Mesothelial cell of epicardium (in vitro differentiated cells): Measurements from ENCODE around the gene SLC22A23. TPM values are rescaled to one million over a fixed set of nuclear protein-coding genes. Genes with fewer than 3 reads are reported as not detected.

Experiments used
- DNase-seq, 2 experiments: peaks; one replicate each; pipeline ENCODE4 v3.0.0; 2021; ENCODE audit warnings: low spot score in 2 of 2; ENCODE audit not compliant: unreplicated experiment in 2 of 2
- H3K27ac Mint-ChIP-seq: 2 replicates; pipeline ENCODE4 v1.8.0; 2021; ENCODE audit warnings: mixed read lengths
- H3K27me3 Mint-ChIP-seq: 2 replicates; pipeline ENCODE4 v1.8.0; 2021; ENCODE audit warnings: low read depth, mixed read lengths
- H3K36me3 Mint-ChIP-seq: 2 replicates; pipeline ENCODE4 v1.8.0; 2021; ENCODE audit warnings: mixed read lengths
- H3K4me1 Mint-ChIP-seq: 2 replicates; pipeline ENCODE4 v1.8.0; 2021; ENCODE audit warnings: mixed read lengths
- H3K4me3 Mint-ChIP-seq: 2 replicates; pipeline ENCODE4 v1.8.0; 2021; ENCODE audit warnings: mild to moderate bottlenecking, moderate library complexity, mixed read lengths
- H3K9me3 Mint-ChIP-seq: 2 replicates; pipeline ENCODE4 v1.8.0; 2021; ENCODE audit warnings: mixed read lengths
- total RNA-seq: library from RNA; stranded (reverse); gene quantifications from 3 replicates; pipeline ENCODE4 v1.2.1, GENCODE V29; 2021
- TF ChIP-seq, protein P1 (sequence below): fragments of 200-600 bp; sonication (generic); IDR thresholded peaks from one replicate; pipeline ENCODE4 v1.5.0; 2021; ENCODE audit warnings: antibody characterized with exemption; ENCODE audit not compliant: unreplicated experiment

Gene SLC22A23
- total RNA-seq, 1 donor from 2014 or later, result 25.0 TPM

DNA sequence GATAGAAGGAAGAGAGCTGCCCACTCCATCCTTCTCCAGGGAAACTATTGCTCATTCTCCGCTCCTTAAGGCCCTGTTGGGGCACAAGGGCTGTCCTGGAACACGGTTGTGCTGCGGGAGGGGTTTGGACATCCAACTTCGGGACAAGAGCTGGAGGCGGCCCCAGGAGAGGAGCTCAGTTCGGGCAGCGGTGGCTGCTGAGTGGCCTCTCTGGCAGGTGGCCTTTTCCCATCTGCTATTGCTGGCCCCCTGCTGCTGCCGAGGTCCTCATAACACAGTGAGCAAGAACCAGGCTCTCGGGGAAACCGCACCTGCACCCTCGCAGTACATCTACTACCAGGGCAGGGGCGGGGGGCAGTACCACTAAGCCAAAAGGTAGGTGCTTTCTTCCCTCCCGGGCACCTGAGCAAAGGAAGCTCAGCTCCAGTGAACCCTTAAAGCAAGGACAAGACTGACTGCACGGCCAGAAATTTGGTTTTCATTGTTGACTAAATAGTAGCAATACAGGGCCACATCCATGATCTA is 134.4 kb downstream of the SLC22A23 start:
- Mint-ChIP-seq H3K9me3 (no peaks in the 10 kb centered on the region), H3K27ac (no peak overlapping the region), H3K4me1 (peaks cover 22% of the 10 kb centered on the region), H3K4me3 (no peak overlapping the region), H3K36me3 (peaks cover 3% of the 10 kb centered on the region), H3K27me3 (no peaks in the 10 kb centered on the region)
- TF ChIP-seq, protein P1, sequence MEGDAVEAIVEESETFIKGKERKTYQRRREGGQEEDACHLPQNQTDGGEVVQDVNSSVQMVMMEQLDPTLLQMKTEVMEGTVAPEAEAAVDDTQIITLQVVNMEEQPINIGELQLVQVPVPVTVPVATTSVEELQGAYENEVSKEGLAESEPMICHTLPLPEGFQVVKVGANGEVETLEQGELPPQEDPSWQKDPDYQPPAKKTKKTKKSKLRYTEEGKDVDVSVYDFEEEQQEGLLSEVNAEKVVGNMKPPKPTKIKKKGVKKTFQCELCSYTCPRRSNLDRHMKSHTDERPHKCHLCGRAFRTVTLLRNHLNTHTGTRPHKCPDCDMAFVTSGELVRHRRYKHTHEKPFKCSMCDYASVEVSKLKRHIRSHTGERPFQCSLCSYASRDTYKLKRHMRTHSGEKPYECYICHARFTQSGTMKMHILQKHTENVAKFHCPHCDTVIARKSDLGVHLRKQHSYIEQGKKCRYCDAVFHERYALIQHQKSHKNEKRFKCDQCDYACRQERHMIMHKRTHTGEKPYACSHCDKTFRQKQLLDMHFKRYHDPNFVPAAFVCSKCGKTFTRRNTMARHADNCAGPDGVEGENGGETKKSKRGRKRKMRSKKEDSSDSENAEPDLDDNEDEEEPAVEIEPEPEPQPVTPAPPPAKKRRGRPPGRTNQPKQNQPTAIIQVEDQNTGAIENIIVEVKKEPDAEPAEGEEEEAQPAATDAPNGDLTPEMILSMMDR, result no peak
- DNase-seq, result no peak

DNA sequence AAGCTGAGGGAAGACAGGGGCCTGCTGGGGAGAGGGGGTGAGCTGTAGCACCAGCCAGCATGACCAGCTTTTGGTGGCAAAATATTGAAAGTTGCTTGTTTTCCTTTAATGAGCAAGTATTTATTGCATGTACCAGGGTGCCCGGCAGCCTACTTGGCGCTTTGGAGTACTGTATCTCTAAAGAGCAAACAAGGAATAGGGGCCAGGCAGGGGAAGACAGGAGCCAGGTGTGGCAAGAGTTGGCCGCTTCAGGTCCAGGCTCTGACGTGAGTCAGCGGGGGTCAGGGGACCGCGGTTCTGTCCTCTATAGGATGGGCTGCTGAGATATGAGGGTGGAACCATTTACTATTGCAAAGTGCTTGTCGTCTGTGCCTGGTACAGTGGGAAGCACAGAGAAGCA is 135.0 kb downstream of the SLC22A23 start:
- no peak overlapping the region for H3K27ac Mint-ChIP-seq
- DNase-seq, result no peak

DNA sequence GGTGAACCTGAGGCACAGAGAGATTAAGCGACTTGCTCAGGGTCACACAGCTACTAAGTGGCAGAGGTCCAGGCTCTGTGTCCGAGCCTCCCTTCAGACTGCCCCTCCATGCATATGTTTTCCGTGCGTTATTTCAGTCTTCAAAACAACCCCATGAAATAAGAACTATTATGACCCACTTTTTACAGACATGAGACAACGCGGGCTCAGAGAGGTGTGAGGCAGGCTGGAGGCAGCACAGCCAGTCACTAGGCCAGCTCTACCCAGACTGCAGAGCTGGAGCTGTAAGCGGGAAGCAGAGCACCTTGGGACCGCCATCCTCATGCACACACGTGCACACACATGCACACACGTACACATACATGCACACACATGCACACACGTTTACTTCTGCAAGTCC is 135.8 kb downstream of the SLC22A23 start:
- TF ChIP-seq, protein P1, result no peak
- Mint-ChIP-seq H3K27me3 (no peaks in the 10 kb centered on the region), H3K9me3 (no peaks in the 10 kb centered on the region), H3K27ac (no peak overlapping the region), H3K4me1 (peaks cover 16% of the 10 kb centered on the region), H3K4me3 (no peak overlapping the region), H3K36me3 (peaks cover 5% of the 10 kb centered on the region)
- DNase-seq, result no peak

More for the DNA sequence above, 135.0 kb downstream of the SLC22A23 start:
- Mint-ChIP-seq H3K36me3 (peaks cover 5% of the 10 kb centered on the region), H3K4me3 (no peak overlapping the region), H3K9me3 (no peaks in the 10 kb centered on the region), H3K4me1 (peaks cover 22% of the 10 kb centered on the region), H3K27me3 (no peaks in the 10 kb centered on the region)
- TF ChIP-seq, protein P1, result no peak

DNA sequence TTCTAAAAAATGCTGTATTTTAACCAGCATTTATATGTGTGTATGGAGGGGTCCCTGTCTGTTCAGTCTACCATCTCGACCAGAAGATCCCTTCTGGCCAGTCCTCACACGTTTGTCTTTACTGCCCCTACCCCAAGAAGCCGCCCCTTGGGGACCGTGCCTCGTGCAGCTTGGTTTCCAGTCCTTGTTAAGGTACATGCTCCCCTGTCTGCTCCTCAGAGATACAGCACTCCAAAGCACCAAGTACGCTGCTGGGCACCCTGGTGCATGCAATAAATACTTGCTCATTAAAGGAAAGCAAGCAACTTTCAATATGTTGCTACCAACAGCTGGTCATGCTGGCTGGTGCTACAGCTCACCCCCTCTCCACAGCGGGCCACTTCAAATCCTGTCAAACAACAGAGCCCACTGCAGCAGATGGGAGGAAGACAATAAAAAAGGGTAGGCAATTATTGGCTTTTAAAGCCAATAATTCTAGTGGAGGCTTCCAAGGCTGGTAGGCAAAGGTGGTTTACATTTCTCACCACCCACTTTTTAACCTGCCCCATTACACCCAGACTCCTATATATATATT is 136.5 kb downstream of the SLC22A23 start:
- Mint-ChIP-seq H3K27ac (no peak overlapping the region), H3K4me1 (peaks cover 12% of the 10 kb centered on the region), H3K4me3 (no peak overlapping the region), H3K27me3 (no peaks in the 10 kb centered on the region), H3K9me3 (no peaks in the 10 kb centered on the region), H3K36me3 (peaks cover 5% of the 10 kb centered on the region)
- TF ChIP-seq, protein P1, result no peak
- no peak for DNase-seq

DNA sequence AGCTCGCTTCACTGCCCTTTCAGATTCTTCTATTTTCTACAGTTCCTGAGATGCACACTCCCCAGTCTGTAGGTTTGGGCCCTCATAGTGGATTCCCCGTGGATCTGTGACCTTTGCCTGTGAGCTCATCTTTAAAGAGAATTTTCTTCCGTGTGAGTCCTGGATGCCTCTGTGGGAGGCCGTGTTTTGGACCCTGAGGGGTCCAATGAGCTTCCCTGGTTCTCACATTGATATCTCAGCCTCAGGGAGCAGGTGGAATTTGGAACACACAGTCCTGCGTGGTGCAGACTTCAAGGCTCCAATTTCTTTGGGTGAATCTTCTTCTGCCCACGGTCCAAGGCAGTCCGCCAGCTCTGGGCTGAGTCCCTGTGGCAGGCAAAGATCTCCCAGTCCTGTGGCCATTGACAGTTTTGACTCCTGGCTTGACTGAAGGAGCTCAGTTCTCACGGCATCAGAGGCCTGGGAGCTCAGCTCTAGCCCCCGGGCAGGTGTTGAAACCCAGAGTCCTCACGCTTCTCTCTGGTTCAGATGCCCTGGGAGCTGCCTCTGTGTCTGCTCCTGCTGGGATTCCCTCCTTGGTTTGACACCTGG is 137.1 kb downstream of the SLC22A23 start:
- Mint-ChIP-seq H3K4me1 (peaks cover 6% of the 10 kb centered on the region), H3K4me3 (no peak overlapping the region)
- DNase-seq, result no peak

More for the DNA sequence above, 137.1 kb downstream of the SLC22A23 start:
- Mint-ChIP-seq H3K27me3 (no peaks in the 10 kb centered on the region), H3K36me3 (peaks cover 5% of the 10 kb centered on the region), H3K9me3 (no peaks in the 10 kb centered on the region), H3K27ac (no peak overlapping the region)
- TF ChIP-seq, protein P1, result no peak
